ENCODE data around the gene PTCH2. TPM values are rescaled to one million over a fixed set of nuclear protein-coding genes. Genes with fewer than 3 reads are reported as not detected.
"Not testable (repeated sequence)": the region's sequence is repeated elsewhere in the genome, so short reads cannot be mapped to it uniquely, and the experiment has no call there.

The PTCH2 gene
- total RNA-seq, 1 donor from 2014 or later = 0.82 TPM

DNA sequence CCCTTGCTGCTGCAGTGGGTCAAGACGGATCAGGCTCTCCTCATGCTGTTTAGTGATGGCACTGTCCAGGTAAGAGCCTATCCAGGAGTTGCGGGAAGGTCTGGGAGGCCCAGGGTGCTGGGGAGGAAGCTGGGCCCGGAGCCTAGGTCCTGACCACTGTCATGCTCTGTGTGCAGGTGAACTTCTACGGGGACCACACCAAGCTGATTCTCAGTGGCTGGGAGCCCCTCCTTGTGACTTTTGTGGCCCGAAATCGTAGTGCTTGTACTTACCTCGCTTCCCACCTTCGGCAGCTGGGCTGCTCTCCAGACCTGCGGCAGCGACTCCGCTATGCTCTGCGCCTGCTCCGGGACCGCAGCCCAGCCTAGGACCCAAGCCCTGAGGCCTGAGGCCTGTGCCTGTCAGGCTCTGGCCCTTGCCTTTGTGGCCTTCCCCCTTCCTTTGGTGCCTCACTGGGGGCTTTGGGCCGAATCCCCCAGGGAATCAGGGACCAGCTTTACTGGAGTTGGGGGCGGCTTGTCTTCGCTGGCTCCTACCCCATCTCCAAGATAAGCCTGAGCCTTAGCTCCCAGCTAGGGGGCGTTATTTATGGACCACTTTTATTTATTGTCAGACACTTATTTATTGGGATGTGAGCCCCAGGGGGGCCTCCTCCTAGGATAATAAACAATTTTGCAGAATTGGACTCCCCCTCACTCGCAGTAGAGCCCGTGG is 37.6 kb downstream of the PTCH2 start:
- no peak for FAIRE-seq

DNA sequence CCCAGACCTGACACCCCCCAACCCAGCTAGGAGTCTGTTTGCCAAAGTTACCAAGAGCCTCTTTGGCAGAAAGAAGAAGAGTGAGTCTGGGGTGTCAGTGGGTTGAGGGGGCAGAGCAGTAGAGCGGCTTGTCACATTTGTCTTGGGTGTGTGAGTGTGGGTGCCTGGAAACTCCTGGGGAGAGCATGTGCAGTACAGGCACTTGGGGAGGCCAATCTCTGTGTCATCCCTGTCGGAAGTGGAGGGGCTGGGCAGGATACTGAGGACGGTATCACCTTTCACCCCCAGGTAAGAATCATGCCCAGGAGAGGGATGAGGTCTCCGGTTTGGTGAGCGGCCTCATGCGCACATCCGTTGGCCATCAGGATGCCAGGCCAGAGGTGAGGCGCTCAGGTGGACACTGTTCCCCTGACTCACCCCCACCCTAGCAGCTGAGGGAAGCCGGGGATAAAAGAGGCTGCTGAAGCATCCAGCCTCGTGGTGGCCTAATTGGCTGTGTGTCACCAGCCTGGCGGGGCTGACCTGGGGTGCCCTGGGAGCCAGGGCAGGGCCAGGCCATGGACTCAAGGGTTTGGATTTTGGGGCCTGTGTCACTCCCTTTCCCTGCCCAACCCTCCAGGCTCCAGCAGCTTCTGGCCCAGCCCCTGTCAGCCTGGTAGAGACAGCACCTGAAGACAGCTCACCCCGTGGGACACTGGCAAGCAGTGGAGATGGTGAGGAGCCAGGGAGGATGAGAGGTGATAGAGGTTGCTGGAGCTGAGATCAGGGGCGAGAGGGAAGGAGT is 39.5 kb downstream of the PTCH2 start:
- DNase-seq (ENCODE audit: low spot score in 2 of 2) (no peak), FAIRE-seq (no peak)

More for the DNA sequence above, 37.6 kb downstream of the PTCH2 start:
- no peak for DNase-seq (ENCODE audit: low spot score in 2 of 2)

DNA sequence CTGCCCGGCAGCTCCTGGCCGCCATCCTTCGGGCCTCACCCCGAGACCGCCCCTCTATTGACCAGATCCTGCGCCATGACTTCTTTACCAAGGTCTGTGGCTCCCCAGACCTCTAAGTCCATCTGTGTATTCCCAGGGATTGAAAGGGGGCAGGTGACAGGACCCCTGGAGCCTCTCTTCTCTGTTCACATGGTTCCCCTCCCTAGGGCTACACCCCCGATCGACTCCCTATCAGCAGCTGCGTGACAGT is 40.1 kb downstream of the PTCH2 start:
- FAIRE-seq (no peak), DNase-seq (ENCODE audit: low spot score in 2 of 2) (no peak)

DNA sequence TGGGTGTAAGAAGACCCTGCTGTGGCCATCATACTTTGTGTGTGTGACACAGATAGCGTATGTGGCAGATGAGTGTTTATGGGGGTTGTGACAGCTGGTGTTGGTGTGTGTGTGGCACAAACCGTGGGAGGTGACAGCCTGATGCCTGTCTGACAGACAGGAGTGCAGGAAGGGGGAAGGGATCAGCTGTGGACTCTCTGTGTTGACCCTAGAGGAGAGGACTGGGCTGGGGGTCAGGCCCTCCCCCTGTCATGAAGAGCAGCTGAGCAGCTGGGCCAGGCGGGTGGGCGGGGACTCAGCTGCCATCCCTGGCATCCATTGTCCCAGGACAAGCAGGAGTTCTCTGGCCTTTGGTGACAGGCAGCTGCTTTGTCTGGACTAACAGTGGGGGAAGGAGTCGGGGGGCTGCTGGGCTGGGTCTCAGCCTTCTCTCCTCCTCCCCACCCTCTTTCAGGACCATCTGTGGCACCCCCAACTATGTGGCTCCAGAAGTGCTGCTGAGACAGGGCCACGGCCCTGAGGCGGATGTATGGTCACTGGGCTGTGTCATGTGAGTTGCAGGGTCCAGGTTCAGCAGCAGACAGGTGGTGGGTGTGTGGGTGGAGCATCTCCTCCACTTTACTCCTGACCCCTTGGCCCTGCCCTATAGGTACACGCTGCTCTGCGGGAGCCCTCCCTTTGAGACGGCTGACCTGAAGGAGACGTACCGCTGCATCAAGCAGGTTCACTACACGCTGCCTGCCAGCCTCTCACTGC is 40.6 kb downstream of the PTCH2 start:
- FAIRE-seq (no peak), DNase-seq (ENCODE audit: low spot score in 2 of 2) (peak in 1 of 2 donors; percentile 54)

DNA sequence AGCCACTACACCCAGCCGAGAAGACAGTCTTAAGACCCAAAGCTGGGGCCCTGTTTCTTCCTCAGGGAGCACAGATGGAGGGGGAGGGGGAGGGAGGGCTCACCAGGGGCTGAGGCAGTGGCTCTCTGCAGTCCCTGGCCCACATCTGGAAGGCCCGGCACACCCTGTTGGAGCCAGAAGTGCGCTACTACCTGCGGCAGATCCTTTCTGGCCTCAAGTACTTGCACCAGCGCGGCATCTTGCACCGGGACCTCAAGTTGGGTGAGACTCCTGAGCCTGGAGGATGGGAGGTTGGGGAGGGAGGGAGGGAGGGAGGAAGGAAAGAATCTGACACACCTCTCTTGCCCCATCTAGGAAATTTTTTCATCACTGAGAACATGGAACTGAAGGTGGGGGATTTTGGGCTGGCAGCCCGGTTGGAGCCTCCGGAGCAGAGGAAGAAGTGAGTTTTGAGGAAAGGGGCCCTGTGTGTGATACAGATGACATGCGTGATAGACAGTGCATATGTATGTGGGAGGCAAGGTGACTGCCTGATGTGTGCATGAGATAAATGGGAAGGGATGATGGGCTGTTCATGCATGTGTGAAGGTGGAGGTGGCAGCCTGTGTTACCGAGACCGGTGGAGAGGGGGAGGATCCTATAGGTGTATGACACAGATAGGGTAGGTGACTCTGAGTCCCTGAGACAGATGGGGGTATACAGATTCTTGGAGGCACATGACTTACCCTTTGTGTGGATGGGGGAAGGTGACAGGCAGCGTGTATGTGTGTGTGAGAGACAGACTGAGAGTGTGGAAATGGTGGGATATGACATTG is 41.4 kb downstream of the PTCH2 start:
- DNase-seq (ENCODE audit: low spot score in 2 of 2) (no peak), FAIRE-seq (no peak)

DNA sequence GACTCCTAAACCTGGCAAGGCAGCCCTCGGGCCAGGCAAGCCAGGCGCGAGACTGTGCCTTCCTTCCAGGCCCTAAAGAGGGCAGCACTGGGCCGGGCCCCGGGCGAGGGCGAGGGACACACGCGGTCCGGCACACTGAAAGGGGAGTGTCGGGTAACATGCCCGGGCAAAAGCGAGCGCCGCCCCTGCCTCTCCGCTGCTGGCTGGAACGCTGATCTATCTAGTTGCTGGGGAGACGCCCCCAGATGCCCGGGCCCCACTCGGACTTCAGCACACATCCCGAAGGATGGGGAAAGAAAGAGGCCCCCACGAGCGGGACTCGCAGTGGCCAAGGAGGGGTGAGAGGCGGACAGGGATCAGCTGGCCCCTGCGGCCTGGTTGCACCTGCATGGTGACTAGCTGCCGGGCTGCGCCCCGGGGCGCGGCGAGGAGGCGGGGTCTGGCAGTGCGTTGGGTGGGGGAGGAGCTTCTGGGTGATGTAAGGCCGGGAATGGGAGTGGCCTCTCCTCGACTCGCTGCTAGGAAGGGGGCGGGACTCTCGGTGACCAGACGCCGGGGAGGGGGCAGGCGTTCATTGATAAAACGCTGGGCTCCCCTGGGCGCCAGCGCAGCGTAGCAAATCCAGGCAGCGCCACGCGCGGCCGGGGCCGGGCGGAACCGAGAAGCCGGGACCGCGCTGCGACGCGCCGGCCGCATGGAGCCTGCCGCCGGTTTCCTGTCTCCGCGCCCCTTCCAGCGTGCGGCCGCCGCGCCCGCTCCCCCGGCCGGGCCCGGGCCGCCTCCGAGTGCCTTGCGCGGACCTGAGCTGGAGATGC is 43.1 kb downstream of the PTCH2 start, which contains the start of gene PLK3:
TSS of gene PLK3 (plus strand) at position 608 of the 815 bp plus-strand sequence. CDS start at position 695, 87 bp downstream.
- no peak for FAIRE-seq
- peak; percentile 99 to 100 for DNase-seq (ENCODE audit: low spot score in 2 of 2)

DNA sequence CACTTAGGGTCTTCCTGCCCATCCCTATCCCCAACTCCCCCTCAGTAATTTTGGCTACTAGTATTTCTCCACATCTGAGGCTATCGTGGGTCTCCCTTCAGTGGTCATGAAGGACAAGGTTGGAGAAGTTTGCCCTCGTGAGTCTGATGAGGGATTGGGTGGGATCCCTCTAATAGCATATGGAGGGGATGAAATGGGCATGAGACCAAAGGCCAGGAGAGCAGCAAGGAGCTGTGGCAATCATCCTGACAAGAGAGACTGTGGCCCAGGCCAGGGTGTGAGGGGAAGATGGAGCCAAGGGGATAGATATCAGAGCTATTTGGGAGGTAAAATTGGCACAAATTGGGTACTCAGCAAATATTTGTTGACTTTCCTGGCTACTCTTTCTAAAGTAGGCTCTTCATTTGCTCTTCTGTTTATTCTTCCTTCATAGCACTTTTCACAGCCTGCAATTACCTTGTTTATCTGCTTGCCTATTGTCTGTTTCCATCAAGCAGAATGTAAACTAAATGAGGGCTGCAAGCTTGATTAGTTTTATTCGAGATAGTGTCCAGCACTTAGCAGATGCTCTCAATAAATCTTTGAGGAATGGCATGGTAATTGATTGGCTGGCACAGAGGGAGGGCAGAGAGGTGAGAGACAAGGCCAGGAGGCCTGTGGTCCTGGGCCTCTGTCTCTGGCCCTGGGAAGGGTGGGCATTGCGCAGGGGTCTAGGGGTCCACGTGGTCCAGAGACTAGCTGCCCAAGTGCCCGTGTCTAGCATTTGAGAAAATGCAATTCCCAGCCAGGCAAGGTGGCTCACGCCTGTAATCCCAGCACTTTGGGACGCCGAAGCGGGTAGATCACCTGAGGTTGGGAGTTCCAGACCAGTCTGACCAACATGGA is 44.3 kb downstream of the PTCH2 start:
- FAIRE-seq (no peak), DNase-seq (ENCODE audit: low spot score in 2 of 2) (no peak)

DNA sequence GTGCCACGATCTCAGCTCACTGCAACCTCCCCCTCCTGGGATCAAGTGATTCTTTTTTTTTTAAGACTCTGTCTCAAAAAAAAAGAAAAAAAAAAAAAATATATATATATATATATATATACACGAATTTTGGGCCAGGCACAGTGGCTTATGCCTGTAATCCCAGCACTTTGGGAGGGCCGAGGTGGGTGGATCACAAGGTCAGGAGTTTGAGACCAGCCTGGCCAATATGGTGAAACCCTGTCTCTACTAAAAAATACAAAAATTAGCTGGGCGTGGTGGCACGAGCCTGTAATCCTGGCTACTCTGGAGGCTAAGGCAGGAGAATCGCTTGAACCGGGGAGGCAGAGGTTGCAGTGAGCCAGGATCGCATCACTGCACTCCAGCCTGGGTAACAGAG is 45.2 kb downstream of the PTCH2 start:
- not testable (repeated sequence) for DNase-seq (ENCODE audit: low spot score in 2 of 2); FAIRE-seq

DNA sequence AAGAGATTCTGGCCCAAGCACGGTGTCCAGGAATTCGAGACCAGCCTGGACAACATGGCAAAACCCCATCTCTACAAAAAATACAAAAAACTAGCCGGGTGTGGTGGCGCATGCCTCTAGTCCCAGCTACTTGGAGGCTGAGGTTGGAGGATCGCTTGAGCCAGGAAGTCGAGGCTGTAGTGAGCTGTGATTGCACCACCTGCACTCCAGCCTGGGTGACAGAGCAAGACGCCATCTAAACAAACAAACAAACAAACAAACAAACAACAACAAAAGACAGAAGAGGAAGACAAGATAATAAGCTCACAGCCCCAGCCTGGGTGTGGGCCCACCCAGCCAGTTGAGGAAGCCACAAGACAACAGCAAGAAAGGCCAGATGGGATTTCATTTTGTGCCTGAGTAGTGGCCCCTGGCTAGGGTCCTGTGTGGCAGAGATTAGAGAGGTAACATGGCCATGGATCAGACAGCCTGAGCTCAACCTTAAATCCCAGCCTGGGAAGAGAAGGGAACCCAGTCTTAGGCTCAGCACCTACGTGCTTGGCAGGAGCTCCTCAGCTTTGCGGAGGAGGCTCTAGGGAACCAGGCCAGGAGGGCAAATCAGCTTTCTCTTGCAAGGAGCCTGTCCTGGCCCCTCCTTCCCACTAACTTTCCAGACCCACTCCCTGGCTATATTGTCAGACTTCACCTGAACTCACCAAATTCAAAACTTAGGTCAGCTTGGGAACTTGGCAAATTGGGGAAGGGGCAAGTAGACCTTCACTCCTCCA is 50.1 kb downstream of the PTCH2 start:
- FAIRE-seq = no peak

DNA sequence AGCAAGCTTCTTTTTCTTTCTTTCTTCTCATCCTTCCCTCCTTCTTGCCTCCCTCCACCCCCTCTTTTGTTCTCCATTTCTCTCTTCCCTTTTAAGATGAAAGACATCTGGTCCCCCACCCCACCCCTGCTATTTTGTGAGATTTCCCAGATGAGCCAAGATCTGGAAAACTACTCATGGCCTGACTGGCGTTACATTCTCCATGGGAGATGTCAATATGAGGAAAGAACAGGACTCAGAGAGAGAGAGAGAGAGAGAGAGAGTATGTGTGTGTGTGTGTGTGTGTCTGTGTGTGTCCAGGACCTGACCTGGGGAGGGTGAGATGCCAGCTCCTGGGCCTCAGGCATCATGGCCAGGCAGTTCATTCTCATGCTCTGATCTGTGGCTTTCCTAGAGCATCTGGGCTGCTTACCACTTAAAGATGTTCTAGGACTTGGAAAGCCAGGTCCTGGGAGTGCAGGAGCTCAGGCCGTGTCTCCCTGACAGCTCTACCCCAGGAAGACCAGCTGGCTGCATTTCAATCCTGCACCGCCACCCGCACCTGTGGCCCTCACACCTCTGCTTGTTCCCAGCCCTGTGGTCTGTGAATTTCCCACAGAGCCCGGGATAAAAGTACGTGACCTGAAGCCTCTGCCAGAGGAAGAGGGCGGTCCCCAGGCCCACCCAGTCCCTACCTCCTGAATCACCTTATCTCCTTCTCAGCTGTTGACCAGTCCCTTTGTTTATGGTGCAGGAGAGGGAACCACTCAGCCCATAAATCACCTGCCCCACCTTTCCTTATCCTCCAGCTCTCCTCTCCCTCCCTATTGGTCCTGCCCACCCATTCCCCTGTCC is 51.9 kb downstream of the PTCH2 start:
- DNase-seq (ENCODE audit: low spot score in 2 of 2) (no peak), FAIRE-seq (no peak)

More for the DNA sequence above, 50.1 kb downstream of the PTCH2 start:
- DNase-seq (ENCODE audit: low spot score in 2 of 2) = no peak

DNA sequence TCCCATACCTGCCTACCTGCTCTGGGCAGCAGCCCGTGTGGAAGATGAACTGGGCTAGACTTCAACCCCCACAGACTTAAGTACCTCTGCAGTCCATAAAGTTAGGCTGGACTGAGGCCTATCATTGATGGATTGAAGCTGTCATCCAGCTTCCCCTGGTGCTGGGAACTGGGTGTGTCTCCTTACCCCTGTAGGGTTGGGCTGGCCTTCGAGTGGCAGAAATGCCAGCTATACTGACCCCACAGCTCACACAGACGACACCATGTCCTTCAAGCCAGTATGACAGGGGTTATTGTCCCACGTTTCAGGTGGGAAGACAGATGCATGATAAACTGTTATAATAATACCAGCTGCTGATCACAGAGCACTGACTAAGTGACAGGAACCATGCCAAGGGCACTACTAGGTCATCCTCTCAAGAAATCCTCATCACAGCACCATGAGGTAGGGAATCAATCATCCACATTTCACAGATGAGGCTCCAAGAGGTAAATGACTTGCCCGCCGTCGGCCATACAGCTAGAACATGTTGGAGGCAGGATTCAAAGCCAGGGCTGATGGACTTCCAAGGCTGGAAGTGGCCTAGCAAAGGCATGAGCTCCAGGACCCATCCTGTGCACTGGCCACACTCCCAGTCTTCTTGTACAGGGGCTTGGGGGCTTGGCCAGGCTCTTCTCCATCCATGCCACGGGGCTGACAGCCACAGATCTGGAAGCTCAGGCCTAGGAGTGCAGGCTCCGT is 54.8 kb downstream of the PTCH2 start, which contains the start of gene BEST4:
TSS of gene BEST4 (minus strand) at position 51 of the 741 bp plus-strand sequence. CDS start 465 bp downstream, outside the sequence.
- FAIRE-seq = no peak

DNA sequence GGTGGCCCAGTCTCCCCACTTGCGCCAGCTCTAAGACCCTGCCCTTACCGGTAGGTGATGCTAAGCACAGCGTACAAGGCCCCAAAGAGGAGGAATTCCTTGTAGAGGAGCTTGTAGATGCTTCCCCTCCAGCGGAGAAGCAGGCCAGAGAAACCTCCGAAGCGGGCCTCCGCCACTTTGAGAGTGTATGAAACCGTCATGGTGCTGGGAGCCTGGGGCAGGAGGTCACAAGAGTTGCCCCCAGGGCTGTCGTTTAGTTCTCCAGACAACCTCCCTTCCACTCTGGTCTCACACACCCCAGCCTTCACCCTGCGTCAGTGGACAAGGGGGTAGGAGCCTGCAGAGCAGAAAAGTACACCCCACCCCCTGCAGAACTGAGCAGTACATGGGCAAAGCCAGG is 55.5 kb downstream of the PTCH2 start:
- DNase-seq (ENCODE audit: low spot score in 2 of 2) = no peak
- FAIRE-seq = no peak

More for the DNA sequence above, 54.8 kb downstream of the PTCH2 start, which contains the start of gene BEST4:
- no peak for DNase-seq (ENCODE audit: low spot score in 2 of 2)

DNA sequence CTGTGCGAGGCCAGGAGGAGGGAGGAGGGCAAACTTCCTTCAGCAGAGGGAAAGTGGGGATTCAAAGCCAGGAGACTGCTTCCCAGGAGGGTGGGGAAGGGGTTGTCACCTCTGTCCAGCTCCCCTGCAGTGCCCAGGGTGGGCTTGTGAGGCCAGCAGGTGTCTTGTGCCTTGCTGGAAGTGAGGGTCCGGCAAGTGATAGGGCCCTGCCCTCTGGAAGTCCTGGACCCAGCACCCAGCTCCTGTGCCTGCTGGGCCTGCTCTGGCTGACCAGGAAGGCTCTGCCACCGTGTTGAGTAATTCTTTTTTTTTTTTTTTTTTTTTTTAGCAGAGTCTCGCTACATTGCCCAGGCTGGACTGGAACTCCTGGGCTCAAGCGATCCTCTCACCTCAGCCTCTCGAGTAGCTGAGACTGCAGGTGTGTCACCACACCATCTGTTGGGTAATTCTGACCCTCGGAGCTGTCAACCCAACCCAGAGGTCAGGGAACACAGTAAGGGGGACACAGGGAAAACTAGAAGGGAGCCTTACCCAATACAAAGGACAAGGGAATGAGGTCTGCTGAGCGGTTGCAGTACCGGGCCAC is 56.1 kb downstream of the PTCH2 start:
- DNase-seq (ENCODE audit: low spot score in 2 of 2) = no peak
- no peak for FAIRE-seq

DNA sequence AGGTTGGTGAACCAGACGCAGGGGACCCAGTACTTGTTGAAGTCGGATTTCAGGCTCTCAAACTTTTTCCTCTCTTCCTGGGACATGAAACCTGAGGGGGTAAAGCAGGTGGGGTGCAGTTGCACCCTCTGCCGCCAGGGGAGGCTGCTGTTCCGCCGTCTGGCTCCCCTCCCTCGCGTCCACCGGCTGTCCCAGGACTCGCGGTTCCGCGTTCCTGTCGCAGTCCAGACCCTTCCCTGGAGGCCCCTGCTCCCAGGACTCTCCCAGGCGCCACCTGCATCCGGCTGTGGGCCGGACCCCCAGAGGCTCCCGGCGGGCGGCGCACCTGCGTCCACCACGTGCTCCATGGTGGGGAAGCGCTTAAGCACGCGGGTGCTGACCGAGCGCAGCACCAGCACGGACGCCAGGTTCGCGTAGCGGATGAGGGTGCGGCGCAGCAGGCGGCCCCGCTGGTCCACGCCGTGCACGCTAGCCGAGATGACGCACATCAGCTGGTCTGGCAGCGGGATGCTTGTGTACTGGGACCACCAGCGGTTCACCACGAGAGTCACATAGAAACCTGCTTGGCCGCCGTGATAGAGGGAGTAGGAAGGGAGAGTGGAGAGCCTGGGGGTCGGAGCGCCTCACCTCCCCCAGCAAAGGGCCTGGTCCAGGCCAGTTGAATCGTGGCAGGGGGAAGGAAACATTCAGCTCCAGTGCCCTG is 56.8 kb downstream of the PTCH2 start:
- peak; percentile 69 to 78 for DNase-seq (ENCODE audit: low spot score in 2 of 2)
- FAIRE-seq = no peak

All from frontal cortex (tissue), 4 donors.